Colonic mucosa (tissue), 4 donors: ENCODE data around the gene RPLP2. TPM values are rescaled to one million over a fixed set of nuclear protein-coding genes. Genes with fewer than 3 reads are reported as not detected.

ENCODE experiments used
- DNase-seq: peaks from one replicate; pipeline ENCODE4 v3.0.0-alpha.2; 2020
- H3K27ac ChIP-seq: fragments of 200-600 bp; one replicate; pipeline ENCODE4 v1.8.0; 2021
- H3K27me3 ChIP-seq: fragments of 200-600 bp; one replicate; pipeline ENCODE4 v1.8.0; 2021
- H3K36me3 ChIP-seq: fragments of 200-600 bp; one replicate; pipeline ENCODE4 v1.8.0; 2021
- H3K4me1 ChIP-seq: fragments of 200-600 bp; one replicate; pipeline ENCODE4 v1.8.0; 2021; ENCODE audit warnings: mild to moderate bottlenecking
- H3K4me3 ChIP-seq: fragments of 200-600 bp; one replicate; pipeline ENCODE4 v1.8.0; 2021
- H3K9ac ChIP-seq, 2 donors: one replicate each; pipeline ENCODE4 v1.7.0; 2013; ENCODE audit warnings: control low read depth in 2 of 2, low read depth in 2 of 2, low read length in 2 of 2
- H3K9me3 ChIP-seq: fragments of 200-600 bp; one replicate; pipeline ENCODE4 v1.8.0; 2021
- intact Hi-C: fragments of 100-400 bp; cut with DNase I; formaldehyde crosslinking; loops from one replicate; pipeline ENCODE4 v1.14.1; 2022
- total RNA-seq, 2 donors: library from RNA; stranded (reverse); fragmentation: NEBNext Ultra II Directional in 1 of 2; extraction: Animal tissue kit (Norgen Biotek cat#: 25700) in 1 of 2; gene quantifications; one replicate each; pipeline ENCODE4 v1.2.1, GENCODE V29; 2021
- TF ChIP-seq, protein P1 (sequence below): fragments of 200-600 bp; IDR thresholded peaks from one replicate; pipeline ENCODE4 v1.8.0; 2022; ENCODE audit warnings: antibody characterized with exemption, mild to moderate bottlenecking
- donor health status: healthy.
- donor health status: DM: no; HTN: no; CAD: no.
- donor health status: DM: no; HTN: no; CAD: no.

The RPLP2 gene
- total RNA-seq, 2 donors from 2014 or later: 2,068 to 2,303 TPM

DNA sequence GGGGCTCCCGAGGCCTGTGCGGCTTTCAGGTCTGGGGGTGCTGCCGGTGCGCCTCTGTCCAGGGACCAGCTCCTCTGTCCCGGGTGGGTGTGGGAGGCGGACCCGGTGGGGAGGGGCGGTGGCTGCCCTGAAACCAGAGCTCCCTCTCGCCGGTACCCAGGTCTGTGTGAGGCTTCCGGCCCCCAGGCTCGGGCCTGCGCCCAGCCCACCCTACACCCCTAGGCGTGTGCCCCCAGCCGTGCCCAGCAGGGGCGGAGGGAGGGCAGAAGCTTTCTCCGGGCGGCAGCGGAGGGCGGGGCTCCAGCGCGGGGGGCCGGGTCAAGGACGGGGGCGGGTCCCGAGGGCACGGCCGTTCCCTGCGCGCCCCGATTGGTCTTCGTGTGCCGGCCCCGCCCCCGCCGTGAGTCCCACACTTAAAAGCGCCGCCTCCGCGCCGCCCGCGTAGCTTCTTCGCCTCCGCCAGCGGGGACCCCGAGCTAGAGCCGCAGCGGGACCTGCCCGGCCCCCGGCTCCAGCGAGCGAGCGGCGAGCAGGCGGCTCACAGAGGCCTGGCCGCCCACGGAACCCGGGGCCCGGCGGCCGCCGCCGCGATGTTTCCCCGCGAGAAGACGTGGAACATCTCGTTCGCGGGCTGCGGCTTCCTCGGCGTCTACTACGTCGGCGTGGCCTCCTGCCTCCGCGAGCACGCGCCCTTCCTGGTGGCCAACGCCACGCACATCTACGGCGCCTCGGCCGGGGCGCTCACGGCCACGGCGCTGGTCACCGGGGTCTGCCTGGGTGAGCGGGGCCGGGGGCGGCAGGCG lies 9.6 kb downstream of the RPLP2 start:
- DNase-seq: peak; percentile 94
- Histone ChIP-seq H3K27me3 (no peaks in the 10 kb centered on the region), H3K9me3 (no peaks in the 10 kb centered on the region), H3K4me3 (peak overlapping the region; percentile 70), H3K4me1 (peaks cover 30% of the 10 kb centered on the region), H3K9ac (peak overlapping the region; percentile 83 to 93), H3K36me3 (peaks cover 2% of the 10 kb centered on the region), H3K27ac (peak overlapping the region; percentile 98)
- intact Hi-C loops: no loop called here
- TF ChIP-seq, protein P1, sequence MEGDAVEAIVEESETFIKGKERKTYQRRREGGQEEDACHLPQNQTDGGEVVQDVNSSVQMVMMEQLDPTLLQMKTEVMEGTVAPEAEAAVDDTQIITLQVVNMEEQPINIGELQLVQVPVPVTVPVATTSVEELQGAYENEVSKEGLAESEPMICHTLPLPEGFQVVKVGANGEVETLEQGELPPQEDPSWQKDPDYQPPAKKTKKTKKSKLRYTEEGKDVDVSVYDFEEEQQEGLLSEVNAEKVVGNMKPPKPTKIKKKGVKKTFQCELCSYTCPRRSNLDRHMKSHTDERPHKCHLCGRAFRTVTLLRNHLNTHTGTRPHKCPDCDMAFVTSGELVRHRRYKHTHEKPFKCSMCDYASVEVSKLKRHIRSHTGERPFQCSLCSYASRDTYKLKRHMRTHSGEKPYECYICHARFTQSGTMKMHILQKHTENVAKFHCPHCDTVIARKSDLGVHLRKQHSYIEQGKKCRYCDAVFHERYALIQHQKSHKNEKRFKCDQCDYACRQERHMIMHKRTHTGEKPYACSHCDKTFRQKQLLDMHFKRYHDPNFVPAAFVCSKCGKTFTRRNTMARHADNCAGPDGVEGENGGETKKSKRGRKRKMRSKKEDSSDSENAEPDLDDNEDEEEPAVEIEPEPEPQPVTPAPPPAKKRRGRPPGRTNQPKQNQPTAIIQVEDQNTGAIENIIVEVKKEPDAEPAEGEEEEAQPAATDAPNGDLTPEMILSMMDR: no peak

DNA sequence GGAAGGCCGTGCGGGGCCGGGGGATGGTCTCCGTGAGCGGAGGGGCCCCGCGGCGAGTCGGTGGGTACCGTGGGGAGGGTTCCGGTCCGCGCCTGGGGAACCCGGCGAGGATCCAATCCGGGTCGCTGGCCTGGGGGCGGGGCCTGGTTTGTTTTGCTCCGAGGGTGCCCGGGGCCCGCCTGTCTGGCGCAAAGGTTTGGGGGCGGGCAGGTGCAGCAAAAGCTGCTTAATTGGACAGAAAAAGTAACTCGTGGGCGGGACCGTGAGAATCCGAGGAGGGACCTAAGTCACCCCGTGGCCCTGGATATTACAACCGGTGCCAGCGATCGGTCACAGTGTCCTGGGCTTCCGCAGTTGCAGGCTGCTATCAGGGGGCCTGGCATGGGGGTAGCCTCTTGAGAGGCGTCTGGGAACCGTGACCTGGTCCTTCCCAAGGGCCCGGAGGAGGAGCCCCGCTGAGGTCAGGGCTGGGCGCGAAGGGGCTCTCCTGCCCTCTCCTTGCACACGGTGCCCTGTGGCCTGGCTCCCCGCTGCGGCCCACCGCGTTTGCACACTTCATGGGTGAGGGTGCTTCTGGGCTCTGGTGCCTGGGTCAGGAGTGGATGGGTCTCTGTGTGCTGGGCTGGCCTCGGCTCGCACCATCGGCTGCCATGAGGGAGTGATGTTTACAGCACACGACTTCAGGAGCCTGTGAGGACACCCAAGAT lies 10.3 kb downstream of the RPLP2 start:
- Histone ChIP-seq H3K4me1 (peaks cover 38% of the 10 kb centered on the region), H3K36me3 (peaks cover 7% of the 10 kb centered on the region), H3K27me3 (no peaks in the 10 kb centered on the region), H3K9ac (peak overlapping the region; percentile 83 to 93), H3K4me3 (peak overlapping the region; percentile 70), H3K27ac (peak overlapping the region; percentile 98), H3K9me3 (no peaks in the 10 kb centered on the region)
- peak; percentile 96 for DNase-seq
- TF ChIP-seq, protein P1: no peak
- intact Hi-C loops: no loop called here

DNA sequence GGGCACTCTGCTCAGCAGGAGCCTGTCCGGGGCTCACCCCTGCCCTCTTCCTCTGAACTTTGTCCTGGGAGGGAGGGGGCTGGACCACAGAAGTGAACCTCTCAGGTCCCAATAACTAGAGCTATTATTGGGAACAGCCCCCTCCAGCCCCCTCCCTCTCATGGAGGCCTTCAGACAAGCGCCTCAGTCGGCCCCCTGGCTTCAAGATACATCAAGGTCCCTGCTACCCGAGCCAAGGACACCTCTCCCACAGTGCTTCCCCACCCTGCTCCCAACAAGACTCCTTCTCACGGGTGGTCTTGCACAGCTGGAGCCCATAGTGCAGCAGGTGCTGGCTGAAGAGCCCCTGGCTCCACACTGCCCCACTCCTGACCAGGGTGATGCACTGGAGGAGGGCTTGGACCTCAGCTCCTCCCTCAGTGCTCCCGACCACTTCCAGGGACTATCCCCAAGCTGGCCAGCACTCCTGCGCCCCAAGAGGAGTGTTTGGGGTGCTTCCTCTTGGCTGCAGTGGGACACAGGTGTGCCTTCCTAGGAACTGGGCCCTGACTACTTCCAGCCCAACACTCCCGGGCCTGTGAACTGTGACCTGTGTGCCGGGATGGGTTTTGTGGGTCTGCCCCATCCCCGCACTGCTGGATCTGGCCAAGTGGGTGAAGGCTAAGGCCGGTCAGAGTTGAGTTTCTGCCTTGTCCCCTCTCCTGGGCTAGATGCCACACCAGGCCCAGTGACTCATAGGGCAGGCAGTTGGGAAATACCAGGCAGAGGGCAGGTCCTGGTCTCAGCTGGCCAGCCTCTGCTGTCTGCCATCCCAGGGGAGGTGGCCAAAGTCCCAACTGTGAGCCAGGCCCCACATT lies 11.1 kb downstream of the RPLP2 start:
- H3K27ac ChIP-seq: peak overlapping the region; percentile 98
- peaks cover 7% of the 10 kb centered on the region for H3K36me3 ChIP-seq
- H3K4me1 ChIP-seq: peaks cover 42% of the 10 kb centered on the region
- peak; percentile 80 for DNase-seq
- intact Hi-C loops: no loop called here
- no peaks in the 10 kb centered on the region for H3K27me3 ChIP-seq
- peak overlapping the region; percentile 83 to 93 for H3K9ac ChIP-seq
- no peaks in the 10 kb centered on the region for H3K9me3 ChIP-seq
- TF ChIP-seq, protein P1: no peak
- peak overlapping the region; percentile 70 for H3K4me3 ChIP-seq

DNA sequence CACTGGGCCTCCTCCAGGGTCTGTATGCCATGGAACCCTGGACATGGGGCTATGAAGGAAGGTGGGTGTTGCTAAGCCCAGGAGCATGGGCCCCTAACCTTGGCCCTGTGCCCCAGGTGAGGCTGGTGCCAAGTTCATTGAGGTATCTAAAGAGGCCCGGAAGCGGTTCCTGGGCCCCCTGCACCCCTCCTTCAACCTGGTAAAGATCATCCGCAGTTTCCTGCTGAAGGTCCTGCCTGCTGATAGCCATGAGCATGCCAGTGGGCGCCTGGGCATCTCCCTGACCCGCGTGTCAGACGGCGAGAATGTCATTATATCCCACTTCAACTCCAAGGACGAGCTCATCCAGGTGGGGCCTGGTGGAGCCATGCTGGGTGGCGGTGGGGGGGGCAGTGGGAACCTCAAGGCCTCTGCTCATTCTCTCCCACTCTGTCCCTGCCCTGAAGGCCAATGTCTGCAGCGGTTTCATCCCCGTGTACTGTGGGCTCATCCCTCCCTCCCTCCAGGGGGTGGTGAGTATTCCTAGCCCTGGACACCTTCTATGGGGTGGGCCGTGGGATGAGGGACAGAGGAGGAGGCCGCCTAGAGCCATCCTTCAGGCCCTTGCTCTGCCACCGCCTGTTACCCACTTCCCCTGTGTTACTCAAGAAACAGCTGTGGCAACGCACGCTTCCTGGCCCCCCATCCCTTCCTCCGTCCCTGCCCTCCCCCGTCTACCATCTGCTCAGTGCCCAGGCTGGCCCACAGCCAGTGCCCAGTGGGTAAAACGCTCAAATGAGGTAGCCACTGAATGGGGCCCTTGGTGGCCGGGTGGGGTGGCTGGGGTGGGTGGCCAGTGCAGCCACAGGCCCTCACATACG lies 12.0 kb downstream of the RPLP2 start:
- Histone ChIP-seq H3K27me3 (no peaks in the 10 kb centered on the region), H3K9ac (peak overlapping the region; percentile 49 to 93), H3K4me3 (peak overlapping the region; percentile 70), H3K9me3 (no peaks in the 10 kb centered on the region), H3K27ac (peak overlapping the region; percentile 98), H3K4me1 (peaks cover 43% of the 10 kb centered on the region), H3K36me3 (peaks cover 7% of the 10 kb centered on the region)
- intact Hi-C loops: no loop called here
- TF ChIP-seq, protein P1: no peak
- DNase-seq: no peak
